ENCODE data around the gene MAPK9. TPM values are rescaled to one million over a fixed set of nuclear protein-coding genes. Genes with fewer than 3 reads are reported as not detected.

MAPK9 gene
- total RNA-seq, 2 experiments from 2014 or later, result 41.7 to 43.2 TPM

GRCh38 chr5:180250329-180250728, 41.6 kb downstream of the MAPK9 start:
- peaks cover 81% of the 10 kb centered on the region for H3K9me3 Mint-ChIP-seq
- intact Hi-C loops (cut with micrococcal nuclease), result no loop called here

GRCh38 chr5:180241600-180241999, 50.3 kb downstream of the MAPK9 start:
- Mint-ChIP-seq H3K4me1 (ENCODE audit: low read depth) (no peaks in the 10 kb centered on the region), H3K27me3 (no peaks in the 10 kb centered on the region), H3K9me3 (peaks cover 34% of the 10 kb centered on the region), H3K36me3 (peaks cover 90% of the 10 kb centered on the region), H3K27ac (no peak overlapping the region), H3K4me3 (no peak overlapping the region)
- intact Hi-C loops (cut with micrococcal nuclease), result no loop called here
- ChIA-PET CTCF (no interaction called here), POLR2A (no interaction called here)
- no peak for DNase-seq

More at GRCh38 chr5:180250329-180250728, 41.6 kb downstream of the MAPK9 start:
- H3K27ac Mint-ChIP-seq, result no peak overlapping the region
- H3K27me3 Mint-ChIP-seq, result no peaks in the 10 kb centered on the region
- CTCF ChIA-PET, result no interaction called here
- POLR2A ChIA-PET, result no interaction called here
- no peak for DNase-seq
- no peaks in the 10 kb centered on the region for H3K4me1 Mint-ChIP-seq (ENCODE audit: low read depth)
- no peak overlapping the region for H3K4me3 Mint-ChIP-seq
- H3K36me3 Mint-ChIP-seq, result peaks cover 90% of the 10 kb centered on the region

- Mint-ChIP-seq H3K9me3 (peaks cover 26% of the 10 kb centered on the region), H3K36me3 (peaks cover 95% of the 10 kb centered on the region), H3K4me3 (no peak overlapping the region), H3K27me3 (no peaks in the 10 kb centered on the region), H3K4me1 (ENCODE audit: low read depth) (no peaks in the 10 kb centered on the region), H3K27ac (no peak overlapping the region)
- ChIA-PET CTCF (interaction anchor here (0.7 kb wide), 1 partner anchor 73 kb away, joined by 3 read pairs; no protein-coding TSS in a partner anchor), POLR2A (no interaction called here)
- no peak for DNase-seq
- intact Hi-C loops (cut with micrococcal nuclease), result no loop called here
Measured at GRCh38 chr5:180238631-180239030, 53.3 kb downstream of the MAPK9 start.

GRCh38 chr5:180235846-180236245, 56.0 kb downstream of the MAPK9 start:
- intact Hi-C loops (cut with micrococcal nuclease), result no loop called here
- no peak for DNase-seq
- Mint-ChIP-seq H3K36me3 (peaks cover 88% of the 10 kb centered on the region), H3K4me1 (ENCODE audit: low read depth) (no peaks in the 10 kb centered on the region), H3K9me3 (peaks cover 23% of the 10 kb centered on the region), H3K27me3 (no peaks in the 10 kb centered on the region), H3K4me3 (no peak overlapping the region), H3K27ac (no peak overlapping the region)
- CTCF ChIA-PET, result no interaction called here
- POLR2A ChIA-PET, result no interaction called here

- no peak for DNase-seq
- Mint-ChIP-seq H3K4me3 (no peak overlapping the region), H3K4me1 (ENCODE audit: low read depth) (no peaks in the 10 kb centered on the region), H3K9me3 (peaks cover 18% of the 10 kb centered on the region), H3K36me3 (peaks cover 88% of the 10 kb centered on the region), H3K27ac (no peak overlapping the region), H3K27me3 (no peaks in the 10 kb centered on the region)
- intact Hi-C loops (cut with micrococcal nuclease), result no loop called here
- ChIA-PET CTCF (no interaction called here), POLR2A (no interaction called here)
Measured at GRCh38 chr5:180235077-180235476, 56.8 kb downstream of the MAPK9 start.

- ChIA-PET POLR2A (no interaction called here), CTCF (no interaction called here)
- Mint-ChIP-seq H3K4me1 (ENCODE audit: low read depth) (no peaks in the 10 kb centered on the region), H3K36me3 (peaks cover 82% of the 10 kb centered on the region), H3K27ac (no peak overlapping the region), H3K9me3 (peaks cover 26% of the 10 kb centered on the region), H3K27me3 (no peaks in the 10 kb centered on the region), H3K4me3 (no peak overlapping the region)
- intact Hi-C loops (cut with micrococcal nuclease), result no loop called here
- no peak for DNase-seq
Measured at GRCh38 chr5:180234271-180234670, 57.6 kb downstream of the MAPK9 start.

GRCh38 chr5:180233729-180234128, 58.2 kb downstream of the MAPK9 start:
- H3K4me1 Mint-ChIP-seq (ENCODE audit: low read depth), result no peaks in the 10 kb centered on the region
- intact Hi-C loops (cut with micrococcal nuclease), result no loop called here
- peaks cover 28% of the 10 kb centered on the region for H3K9me3 Mint-ChIP-seq
- POLR2A ChIA-PET, result no interaction called here
- peaks cover 81% of the 10 kb centered on the region for H3K36me3 Mint-ChIP-seq
- no peak overlapping the region for H3K27ac Mint-ChIP-seq
- H3K27me3 Mint-ChIP-seq, result no peaks in the 10 kb centered on the region
- H3K4me3 Mint-ChIP-seq, result no peak overlapping the region
- no peak for DNase-seq
- CTCF ChIA-PET, result no interaction called here

- no peak for DNase-seq
- peaks cover 65% of the 10 kb centered on the region for H3K36me3 Mint-ChIP-seq
- no peak overlapping the region for H3K4me3 Mint-ChIP-seq
- ChIA-PET POLR2A (no interaction called here), CTCF (no interaction called here)
- H3K27me3 Mint-ChIP-seq, result no peaks in the 10 kb centered on the region
- intact Hi-C loops (cut with micrococcal nuclease), result no loop called here
- no peak overlapping the region for H3K27ac Mint-ChIP-seq
- H3K4me1 Mint-ChIP-seq (ENCODE audit: low read depth), result no peaks in the 10 kb centered on the region
- peaks cover 59% of the 10 kb centered on the region for H3K9me3 Mint-ChIP-seq
Measured at GRCh38 chr5:180230017-180230416, 61.9 kb downstream of the MAPK9 start.

GRCh38 chr5:180222056-180222455, 69.8 kb downstream of the MAPK9 start:
- H3K36me3 Mint-ChIP-seq, result peaks cover 33% of the 10 kb centered on the region
- no peak overlapping the region for H3K4me3 Mint-ChIP-seq
- DNase-seq, result no peak
- ChIA-PET CTCF (no interaction called here), POLR2A (no interaction called here)
- no peak overlapping the region for H3K27ac Mint-ChIP-seq
- no peaks in the 10 kb centered on the region for H3K4me1 Mint-ChIP-seq (ENCODE audit: low read depth)
- no peaks in the 10 kb centered on the region for H3K27me3 Mint-ChIP-seq
- peaks cover 77% of the 10 kb centered on the region for H3K9me3 Mint-ChIP-seq
- intact Hi-C loops (cut with micrococcal nuclease), result no loop called here

- DNase-seq, result no peak
- CTCF ChIA-PET, result interaction anchor here (0.7 kb wide), 1 partner anchor 111 kb away, joined by 3 read pairs; no protein-coding TSS in a partner anchor
Measured at GRCh38 chr5:180217797-180218196, 74.1 kb downstream of the MAPK9 start.

GRCh38 chr5:180216646-180217171, 75.2 kb downstream of the MAPK9 start:
- Mint-ChIP-seq H3K36me3 (peaks cover 5% of the 10 kb centered on the region), H3K9me3 (peaks cover 51% of the 10 kb centered on the region), H3K4me1 (ENCODE audit: low read depth) (no peaks in the 10 kb centered on the region), H3K4me3 (no peak overlapping the region), H3K27ac (no peak overlapping the region), H3K27me3 (peaks cover 3% of the 10 kb centered on the region)
- CTCF ChIA-PET, result no interaction called here
- DNase-seq, result no peak
- intact Hi-C loops (cut with micrococcal nuclease), result no loop called here
- POLR2A ChIA-PET, result no interaction called here

More at GRCh38 chr5:180217797-180218196, 74.1 kb downstream of the MAPK9 start:
- intact Hi-C loops (cut with micrococcal nuclease), result no loop called here
- POLR2A ChIA-PET, result no interaction called here
- H3K9me3 Mint-ChIP-seq, result peaks cover 62% of the 10 kb centered on the region
- no peak overlapping the region for H3K4me3 Mint-ChIP-seq
- H3K27ac Mint-ChIP-seq, result no peak overlapping the region
- no peaks in the 10 kb centered on the region for H3K27me3 Mint-ChIP-seq
- H3K36me3 Mint-ChIP-seq, result peaks cover 13% of the 10 kb centered on the region
- H3K4me1 Mint-ChIP-seq (ENCODE audit: low read depth), result no peaks in the 10 kb centered on the region

- ChIA-PET CTCF (no interaction called here), POLR2A (no interaction called here)
- H3K9me3 Mint-ChIP-seq, result peaks cover 49% of the 10 kb centered on the region
Measured at GRCh38 chr5:180215783-180216630, 75.9 kb downstream of the MAPK9 start.

More at GRCh38 chr5:180215783-180216630, 75.9 kb downstream of the MAPK9 start:
- intact Hi-C loops (cut with micrococcal nuclease), result no loop called here
- no peak for DNase-seq
- H3K36me3 Mint-ChIP-seq, result peaks cover 5% of the 10 kb centered on the region
- H3K4me3 Mint-ChIP-seq, result no peak overlapping the region
- no peak overlapping the region for H3K27ac Mint-ChIP-seq
- no peaks in the 10 kb centered on the region for H3K4me1 Mint-ChIP-seq (ENCODE audit: low read depth)
- H3K27me3 Mint-ChIP-seq, result peaks cover 3% of the 10 kb centered on the region

Data from activated CD4-positive, alpha-beta memory T cell treated with anti-CD3 and anti-CD28 coated beads for 36 hours (primary cell).